ENCODE measurements around the gene FARS2. TPM values are rescaled to one million over a fixed set of nuclear protein-coding genes. Genes with fewer than 3 reads are reported as not detected.

The FARS2 gene
- total RNA-seq, 1 donor from 2014 or later: 8.2 TPM

DNA sequence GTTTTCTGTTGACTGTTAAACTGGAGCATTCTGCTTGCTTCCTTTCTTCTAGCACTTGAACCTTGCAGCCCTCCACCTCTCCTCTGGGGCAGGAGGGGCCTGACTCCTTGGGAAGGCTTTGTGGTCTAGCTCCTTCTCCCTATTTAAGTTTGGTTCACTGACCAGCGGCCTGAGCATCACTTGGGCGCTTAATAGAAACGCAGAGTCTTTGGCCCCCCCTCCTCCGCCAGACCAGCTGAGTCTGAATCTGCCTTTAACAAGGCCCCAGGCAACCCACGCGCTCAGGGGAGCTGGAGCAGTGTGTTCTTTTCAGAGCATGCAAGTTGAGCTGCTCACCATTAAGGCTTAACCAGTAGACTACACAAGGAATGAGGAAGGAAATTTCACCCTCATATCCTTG is 519.7 kb downstream of the FARS2 start:
- DNase-seq (ENCODE audit: low read depth): no peak
- TF ChIP-seq, protein P1, sequence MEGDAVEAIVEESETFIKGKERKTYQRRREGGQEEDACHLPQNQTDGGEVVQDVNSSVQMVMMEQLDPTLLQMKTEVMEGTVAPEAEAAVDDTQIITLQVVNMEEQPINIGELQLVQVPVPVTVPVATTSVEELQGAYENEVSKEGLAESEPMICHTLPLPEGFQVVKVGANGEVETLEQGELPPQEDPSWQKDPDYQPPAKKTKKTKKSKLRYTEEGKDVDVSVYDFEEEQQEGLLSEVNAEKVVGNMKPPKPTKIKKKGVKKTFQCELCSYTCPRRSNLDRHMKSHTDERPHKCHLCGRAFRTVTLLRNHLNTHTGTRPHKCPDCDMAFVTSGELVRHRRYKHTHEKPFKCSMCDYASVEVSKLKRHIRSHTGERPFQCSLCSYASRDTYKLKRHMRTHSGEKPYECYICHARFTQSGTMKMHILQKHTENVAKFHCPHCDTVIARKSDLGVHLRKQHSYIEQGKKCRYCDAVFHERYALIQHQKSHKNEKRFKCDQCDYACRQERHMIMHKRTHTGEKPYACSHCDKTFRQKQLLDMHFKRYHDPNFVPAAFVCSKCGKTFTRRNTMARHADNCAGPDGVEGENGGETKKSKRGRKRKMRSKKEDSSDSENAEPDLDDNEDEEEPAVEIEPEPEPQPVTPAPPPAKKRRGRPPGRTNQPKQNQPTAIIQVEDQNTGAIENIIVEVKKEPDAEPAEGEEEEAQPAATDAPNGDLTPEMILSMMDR (IDR thresholded peaks at IDR 0.05; ENCODE audit: insufficient read depth, low read length, poor library complexity, severe bottlenecking): no peak
- no peak overlapping the region for H3K4me3 ChIP-seq (ENCODE audit: low read depth, low read length)
- no peaks in the 10 kb centered on the region for H3K36me3 ChIP-seq (ENCODE audit: control insufficient read depth, insufficient read depth, low read length)
- no peaks in the 10 kb centered on the region for H3K27me3 ChIP-seq (ENCODE audit: control insufficient read depth, insufficient read depth, low read length)

DNA sequence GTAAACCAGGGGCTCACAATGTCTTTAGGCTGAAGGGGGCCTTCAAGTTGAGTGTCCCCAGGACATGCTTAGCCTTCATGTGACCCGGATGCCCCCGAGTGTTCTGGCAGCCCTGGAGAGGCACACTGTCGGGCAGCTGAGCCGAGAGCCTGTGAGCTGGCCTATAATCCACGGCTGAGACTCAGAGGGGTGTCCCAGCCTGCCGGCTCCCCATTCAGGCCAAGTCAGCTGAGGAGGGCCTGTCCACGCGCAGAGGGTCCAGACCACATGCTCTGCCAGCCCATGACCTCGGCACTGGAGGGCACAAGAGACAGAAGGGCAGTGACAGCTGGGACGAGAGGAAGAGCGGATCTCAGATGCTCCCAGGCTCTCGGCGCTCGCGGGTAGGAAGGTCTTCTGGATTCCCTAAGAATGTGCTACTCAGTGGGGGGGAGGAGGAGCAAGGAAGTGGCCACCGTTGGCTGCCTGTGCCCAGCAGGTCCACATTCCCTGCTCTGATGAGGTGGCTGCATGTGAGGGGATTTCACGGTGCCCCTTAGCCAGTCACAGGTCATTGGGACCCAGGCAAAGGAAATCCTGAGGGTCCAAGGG is 520.7 kb downstream of the FARS2 start:
- no peak overlapping the region for H3K4me3 ChIP-seq (ENCODE audit: low read depth, low read length)
- no peaks in the 10 kb centered on the region for H3K27me3 ChIP-seq (ENCODE audit: control insufficient read depth, insufficient read depth, low read length)
- TF ChIP-seq, protein P1 (IDR thresholded peaks at IDR 0.05; ENCODE audit: insufficient read depth, low read length, poor library complexity, severe bottlenecking): no peak
- H3K36me3 ChIP-seq (ENCODE audit: control insufficient read depth, insufficient read depth, low read length): no peaks in the 10 kb centered on the region
- DNase-seq (ENCODE audit: low read depth): no peak

DNA sequence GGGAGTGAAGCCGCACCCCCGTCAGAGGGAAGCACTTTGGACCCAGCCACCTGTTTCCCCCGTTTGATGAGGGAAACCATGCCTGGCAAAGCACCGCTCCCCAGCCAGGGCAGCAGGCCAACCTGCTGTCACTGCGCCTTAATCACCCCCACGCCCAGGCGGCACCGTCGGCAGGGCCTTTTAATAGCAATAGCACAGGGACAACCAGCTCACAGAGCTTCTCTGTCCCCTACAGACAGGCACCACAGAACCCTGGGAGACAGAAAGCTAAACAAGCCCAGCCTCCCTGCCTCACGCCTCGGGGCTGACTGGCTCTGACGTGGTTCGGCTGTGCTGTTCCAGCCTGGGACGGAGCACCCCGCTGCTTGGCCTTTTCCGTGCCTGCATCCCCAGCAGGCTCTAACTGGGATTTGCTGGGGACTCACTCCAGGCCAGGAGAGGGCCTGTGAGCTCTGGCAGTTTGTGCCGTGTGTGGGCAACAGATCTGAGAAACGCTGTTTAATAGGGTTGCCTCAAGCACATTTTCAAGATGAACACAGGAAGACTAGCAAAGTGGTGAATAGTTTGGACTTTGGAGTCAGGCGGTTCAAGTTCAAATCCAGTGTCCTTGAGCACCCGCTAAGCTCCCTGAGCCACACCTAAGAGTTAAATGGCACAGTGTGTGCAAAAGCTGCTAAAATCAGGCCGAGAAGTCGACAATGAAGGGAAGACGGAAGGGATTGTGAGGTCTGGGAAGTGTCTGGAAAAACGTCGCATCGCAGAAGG is 521.7 kb downstream of the FARS2 start:
- TF ChIP-seq, protein P1 (IDR thresholded peaks at IDR 0.05; ENCODE audit: insufficient read depth, low read length, poor library complexity, severe bottlenecking): no peak
- Histone ChIP-seq H3K4me3 (ENCODE audit: low read depth, low read length) (no peak overlapping the region), H3K27me3 (ENCODE audit: control insufficient read depth, insufficient read depth, low read length) (no peaks in the 10 kb centered on the region), H3K36me3 (ENCODE audit: control insufficient read depth, insufficient read depth, low read length) (no peaks in the 10 kb centered on the region)
- DNase-seq (ENCODE audit: low read depth): no peak

DNA sequence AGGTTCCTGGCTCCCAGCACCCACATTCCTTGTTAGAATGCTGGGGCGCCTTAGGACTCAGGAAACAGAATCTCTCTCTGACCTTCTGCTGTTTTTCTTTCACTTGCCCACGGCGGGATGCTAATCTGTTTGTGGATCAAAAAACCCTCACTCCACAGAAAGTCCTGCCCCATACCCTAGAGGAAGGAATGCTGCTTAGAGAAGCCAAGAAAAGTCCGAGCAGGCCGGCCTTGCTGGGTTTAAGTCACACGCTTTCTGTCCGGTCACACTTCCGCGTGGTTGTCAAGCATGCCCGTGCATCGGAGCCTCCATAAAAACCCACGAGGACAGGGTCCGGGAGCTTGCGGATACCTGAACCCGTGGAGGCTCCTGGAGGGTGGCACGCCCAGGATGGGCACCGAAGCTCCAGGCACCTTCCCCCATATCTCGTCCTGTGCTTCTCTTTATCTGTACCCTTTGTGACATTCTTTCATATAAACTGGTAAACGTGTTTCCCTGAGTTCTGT is 522.3 kb downstream of the FARS2 start:
- TF ChIP-seq, protein P1 (IDR thresholded peaks at IDR 0.05; ENCODE audit: insufficient read depth, low read length, poor library complexity, severe bottlenecking): no peak
- no peak overlapping the region for H3K4me3 ChIP-seq (ENCODE audit: low read depth, low read length)

DNA sequence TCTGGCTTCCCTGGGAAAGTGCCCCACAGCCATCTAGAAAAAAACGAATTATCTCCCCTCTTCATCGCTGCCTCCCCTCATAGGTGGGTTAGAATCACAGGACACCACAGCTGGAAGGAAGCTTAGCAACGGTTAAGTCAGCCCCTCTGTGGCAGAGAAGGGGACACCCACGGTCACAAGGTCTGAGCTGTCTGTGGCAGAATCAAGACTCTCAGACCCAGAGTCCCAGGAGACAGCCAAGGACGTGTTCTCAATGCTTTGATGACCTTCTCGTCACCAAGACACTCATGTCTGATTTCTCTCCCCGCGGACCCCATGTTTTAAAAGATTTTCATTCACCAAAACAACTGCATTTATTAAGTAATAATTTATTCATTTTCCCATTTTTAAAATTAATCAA is 523.9 kb downstream of the FARS2 start:
- no peaks in the 10 kb centered on the region for H3K27me3 ChIP-seq (ENCODE audit: control insufficient read depth, insufficient read depth, low read length)
- H3K36me3 ChIP-seq (ENCODE audit: control insufficient read depth, insufficient read depth, low read length): no peaks in the 10 kb centered on the region
- TF ChIP-seq, protein P1 (IDR thresholded peaks at IDR 0.05; ENCODE audit: insufficient read depth, low read length, poor library complexity, severe bottlenecking): no peak
- DNase-seq (ENCODE audit: low read depth): no peak
- no peak overlapping the region for H3K4me3 ChIP-seq (ENCODE audit: low read depth, low read length)

More for the DNA sequence above, 522.3 kb downstream of the FARS2 start:
- no peak for DNase-seq (ENCODE audit: low read depth)
- H3K36me3 ChIP-seq (ENCODE audit: control insufficient read depth, insufficient read depth, low read length): no peaks in the 10 kb centered on the region
- H3K27me3 ChIP-seq (ENCODE audit: control insufficient read depth, insufficient read depth, low read length): no peaks in the 10 kb centered on the region

Data from kidney epithelial cell (primary cell).